Thyroid gland (tissue), 4 donors: ENCODE data around the gene PLEKHD1. TPM values are rescaled to one million over a fixed set of nuclear protein-coding genes. Genes with fewer than 3 reads are reported as not detected.
"Not testable (repeated sequence)": the region's sequence is repeated elsewhere in the genome, so short reads cannot be mapped to it uniquely, and the experiment has no call there.

Source experiments
- DNase-seq, 2 donors: peaks; one replicate each; pipeline ENCODE4 v3.0.0-alpha.2; 2019
- H3K27ac ChIP-seq, 3 donors: fragments of 200-600 bp; sonication (generic); 1 replicate in 2 of 3; 2 replicates in 1 of 3; pipeline ENCODE4 v1.5.1; 2016 to 2019; ENCODE audit warnings: mild to moderate bottlenecking in 1 of 3, moderate library complexity in 1 of 3
- H3K27me3 ChIP-seq: fragments of 200-600 bp; sonication (generic); one replicate; pipeline ENCODE4 v1.5.1; 2019
- H3K36me3 ChIP-seq, 2 donors: fragments of 200-600 bp; sonication (generic); one replicate each; pipeline ENCODE4 v1.5.1; 2016 to 2019
- H3K4me1 ChIP-seq, 2 donors: fragments of 200-600 bp; sonication (generic); one replicate each; pipeline ENCODE4 v1.5.1; 2017 to 2019
- H3K4me3 ChIP-seq, 3 donors: fragments of 200-600 bp; sonication (generic); replicated peaks in 1 of 3; 1 replicate in 2 of 3; 2 replicates in 1 of 3; pipeline ENCODE4 v1.5.1; 2016; ENCODE audit warnings: mild to moderate bottlenecking in 1 of 3
- H3K9me3 ChIP-seq: fragments of 200-600 bp; sonication (generic); one replicate; pipeline ENCODE4 v1.5.1; 2017
- CTCF ChIP-seq, 6 experiments: fragments of 200-600 bp in 3 of 6; fragments of 450-650 bp in 3 of 6; sonication (generic) in 3 of 6; IDR thresholded peaks; one replicate each; pipeline ENCODE4 v1.5.1; 2016 to 2019; ENCODE audit warnings: antibody characterized with exemption in 6 of 6, mild to moderate bottlenecking in 2 of 6, inconsistent platforms in 1 of 6, moderate library complexity in 1 of 6
- POLR2A ChIP-seq, 2 donors: fragments of 450-650 bp; IDR thresholded peaks; one replicate each; pipeline ENCODE4 v1.6.1; 2017; ENCODE audit warnings: antibody characterized with exemption in 2 of 2, mild to moderate bottlenecking in 2 of 2, moderate library complexity in 1 of 2
- WGBS, 2 donors: methylation state at CpG; one replicate each; pipeline ENCODE4 v1.1.5; 2017; 5-methylcytosine and 5-hydroxymethylcytosine counted together
- intact Hi-C: fragments of 100-400 bp; cut with DNase I; formaldehyde crosslinking; loops from one replicate; pipeline ENCODE4 v1.15.1; 2023
- total RNA-seq, 4 donors: library from RNA; depleted of rRNA; stranded (reverse); fragments of >200 nt; gene quantifications; one replicate each; pipeline ENCODE4 v1.2.3, GENCODE V29; 2016

The PLEKHD1 gene
- total RNA-seq, 4 donors from 2014 or later, result 0.40 to 7.6 (median 2.7) TPM

- H3K4me3 ChIP-seq, result no peak overlapping the region
- H3K36me3 ChIP-seq, result no peaks in the 10 kb centered on the region
- H3K27ac ChIP-seq, result no peak overlapping the region
- no peaks in the 10 kb centered on the region for H3K27me3 ChIP-seq
- no peak for DNase-seq
- H3K4me1 ChIP-seq, result no peaks in the 10 kb centered on the region
- TF ChIP-seq POLR2A (IDR thresholded peaks at IDR 0.05) (no peak), CTCF (IDR thresholded peaks at IDR 0.05) (no peak)
- 90 to 92% methylated on average over 3 of the region's 3 CpGs for WGBS, 2 donors
- intact Hi-C loops, result no loop called here
- no peaks in the 10 kb centered on the region for H3K9me3 ChIP-seq
Observed at GRCh38 chr14:69491193-69491592, 6.7 kb downstream of the PLEKHD1 start.

- H3K9me3 ChIP-seq, result no peaks in the 10 kb centered on the region
- no peak overlapping the region for H3K27ac ChIP-seq
- no peak overlapping the region for H3K4me3 ChIP-seq
- H3K36me3 ChIP-seq, result no peaks in the 10 kb centered on the region
- H3K4me1 ChIP-seq, result no peaks in the 10 kb centered on the region
- TF ChIP-seq POLR2A (IDR thresholded peaks at IDR 0.05), result no peak
- no peak for TF ChIP-seq CTCF (IDR thresholded peaks at IDR 0.05)
- intact Hi-C loops, result no loop called here
- DNase-seq, result no peak
- no peaks in the 10 kb centered on the region for H3K27me3 ChIP-seq
- WGBS, 2 donors, result 84 to 87% methylated on average over 4 of the region's 4 CpGs
Observed at GRCh38 chr14:69493038-69493437, 8.5 kb downstream of the PLEKHD1 start.

- Histone ChIP-seq H3K36me3 (no peaks in the 10 kb centered on the region), H3K27me3 (no peaks in the 10 kb centered on the region), H3K27ac (no peak overlapping the region), H3K4me1 (no peaks in the 10 kb centered on the region), H3K9me3 (no peaks in the 10 kb centered on the region), H3K4me3 (no peak overlapping the region)
- no peak for DNase-seq
- no peak for TF ChIP-seq CTCF (IDR thresholded peaks at IDR 0.05)
- TF ChIP-seq POLR2A (IDR thresholded peaks at IDR 0.05), result no peak
- WGBS, 2 donors, result 53 to 66% methylated on average over 3 of the region's 3 CpGs
- intact Hi-C loops, result no loop called here
Observed at GRCh38 chr14:69493791-69494190, 9.3 kb downstream of the PLEKHD1 start.

GRCh38 chr14:69495341-69495921 is 10.9 kb downstream of the PLEKHD1 start:
- WGBS, 2 donors, result 92 to 96% methylated on average over 5 of the region's 5 CpGs

GRCh38 chr14:69497866-69498265 is 13.3 kb downstream of the PLEKHD1 start:
- intact Hi-C loops, H3K9me3 ChIP-seq, DNase-seq, H3K27ac ChIP-seq, H3K36me3 ChIP-seq, H3K4me3 ChIP-seq, H3K27me3 ChIP-seq: not testable (repeated sequence)
- peaks cover 14 to 19% of the 10 kb centered on the region in 2 donors for H3K4me1 ChIP-seq
- 94 to 97% methylated on average over 4 of the region's 4 CpGs for WGBS, 2 donors

More at GRCh38 chr14:69495341-69495921, 10.9 kb downstream of the PLEKHD1 start:
- Histone ChIP-seq H3K9me3 (no peaks in the 10 kb centered on the region), H3K4me3 (no peak overlapping the region), H3K27me3 (no peaks in the 10 kb centered on the region), H3K36me3 (no peaks in the 10 kb centered on the region), H3K27ac (no peak overlapping the region), H3K4me1 (no peaks in the 10 kb centered on the region)
- no peak for TF ChIP-seq POLR2A (IDR thresholded peaks at IDR 0.05)
- no peak for TF ChIP-seq CTCF (IDR thresholded peaks at IDR 0.05)
- no peak for DNase-seq
- intact Hi-C loops, result no loop called here

GRCh38 chr14:69498286-69498685 is 13.8 kb downstream of the PLEKHD1 start:
- WGBS, 2 donors, result 98 to 99% methylated on average over 4 of the region's 4 CpGs
- intact Hi-C loops, DNase-seq: not testable (repeated sequence)

More at GRCh38 chr14:69498286-69498685, 13.8 kb downstream of the PLEKHD1 start:
- H3K36me3 ChIP-seq, H3K9me3 ChIP-seq, H3K27ac ChIP-seq, H3K4me3 ChIP-seq, H3K27me3 ChIP-seq: not testable (repeated sequence)
- peaks cover 14 to 19% of the 10 kb centered on the region in 2 donors for H3K4me1 ChIP-seq
